HCT116 (cell line): ENCODE results near the gene FKBP2. TPM values are rescaled to one million over a fixed set of nuclear protein-coding genes. Genes with fewer than 3 reads are reported as not detected.

Experiments used
- ATAC-seq: fragments of 200-7000 bp; cut with Tn5 transposase; 2 replicates; pipeline ENCODE4 v1.9.1; 2020; ENCODE audit warnings: mild to moderate bottlenecking, moderate library complexity
- BruUV-seq: library from RNA; stranded (reverse); fragments of 400-500 nt; replicated peaks from 2 replicates; lab custom pipeline; 2021; lab: Mats Ljungman, UMichigan
- CTCF ChIA-PET: fragments of 300-600 bp; sonication (Branson Sonifier 250); formaldehyde crosslinking; loops from one replicate; lab custom pipeline; 2021; ENCODE audit warnings: antibody characterized with exemption; lab: Charles Lee
- POLR2A ChIA-PET: fragments of 300-600, 350-600 bp; sonication (Branson Sonifier 250); formaldehyde crosslinking; loops from one replicate; lab custom pipeline; 2021; ENCODE audit warnings: antibody characterized with exemption; lab: Charles Lee
- RAD21 ChIA-PET, 2 experiments: fragments of 300-600 bp; sonication (Branson Sonifier 250); formaldehyde crosslinking; loops; one replicate each; lab custom pipeline; 2023; ENCODE audit warnings: low total read pairs in 2 of 2; ENCODE audit not compliant: uncharacterized antibody in 2 of 2, unreplicated experiment in 2 of 2, low non-redundant PET in 1 of 2; lab: Charles Lee
- DNase-seq: peaks from one replicate; pipeline ENCODE4 v3.0.0-alpha.2; 2010; ENCODE audit warnings: low read depth, low spot score
- H2AFZ ChIP-seq: fragments of 200-600 bp; shearing (Covaris generic), sonication (generic); 2 replicates; pipeline ENCODE4 v1.6.1; 2017; ENCODE audit warnings: low read depth, mixed run types, mixed read lengths, antibody characterized with exemption, low read length; ENCODE audit not compliant: poor library complexity, severe bottlenecking
- H3K27ac ChIP-seq: 2 replicates; pipeline ENCODE4 v1.5.1; 2012; ENCODE audit warnings: low read depth, low read length
- H3K27me3 ChIP-seq: fragments of 200-600 bp; sonication (generic); 2 replicates; pipeline ENCODE4 v1.6.1; 2016; ENCODE audit warnings: mixed run types, low read length, mixed read lengths; ENCODE audit not compliant: insufficient read depth
- H3K36me3 ChIP-seq, 2 experiments: fragments of 200-500 bp in 1 of 2; fragments of 200-600 bp in 1 of 2; sonication (Bioruptor generic) in 1 of 2; sonication (generic) in 1 of 2; 2 replicates each; pipeline versions ENCODE4 v1.5.1 to v1.6.1; 2014 to 2016; ENCODE audit warnings: low read length in 2 of 2, inconsistent platforms in 1 of 2, mixed read lengths in 1 of 2, mixed run types in 1 of 2; ENCODE audit not compliant: insufficient read depth in 2 of 2, control insufficient read depth in 1 of 2
- H3K4me1 ChIP-seq, 2 experiments: fragments of 200-600 bp in 1 of 2; sonication (generic) in 1 of 2; 2 replicates each; pipeline versions ENCODE4 v1.5.1 to v1.6.1; 2012 to 2017; ENCODE audit warnings: low read length in 2 of 2, inconsistent platforms in 1 of 2, mild to moderate bottlenecking in 1 of 2, mixed read lengths in 1 of 2, mixed run types in 1 of 2, moderate library complexity in 1 of 2; ENCODE audit not compliant: insufficient read depth in 2 of 2, control insufficient read depth in 1 of 2
- H3K4me2 ChIP-seq: fragments of 200-600 bp; sonication (generic); 2 replicates; pipeline ENCODE4 v1.6.1; 2017; ENCODE audit warnings: mixed run types, low read length, mixed read lengths
- H3K4me3 ChIP-seq, 2 experiments: fragments of 200-600 bp in 1 of 2; sonication (generic) in 1 of 2; replicated peaks in 1 of 2; 2 replicates each; pipeline ENCODE4 v1.5.1; 2011 to 2016; ENCODE audit warnings: low read length in 2 of 2, control low read depth in 1 of 2, low read depth in 1 of 2, mild to moderate bottlenecking in 1 of 2, mixed read lengths in 1 of 2, mixed run types in 1 of 2
- H3K79me2 ChIP-seq: fragments of 200-600 bp; sonication (generic); 2 replicates; pipeline ENCODE4 v1.6.1; 2017; ENCODE audit warnings: mild to moderate bottlenecking, mixed run types, low read length, moderate library complexity, mixed read lengths; ENCODE audit not compliant: insufficient read depth
- H3K9ac ChIP-seq: fragments of 200-600 bp; sonication (generic); 2 replicates; pipeline ENCODE4 v1.6.1; 2016; ENCODE audit warnings: low read length, mixed read lengths
- H3K9me2 ChIP-seq: fragments of 200-600 bp; sonication (generic), shearing (Covaris generic); 2 replicates; pipeline ENCODE4 v1.6.1; 2017; ENCODE audit warnings: mixed run types, mild to moderate bottlenecking, moderate library complexity; ENCODE audit not compliant: insufficient read depth
- H3K9me3 ChIP-seq, 2 experiments: fragments of 200-500 bp in 1 of 2; fragments of 200-600 bp in 1 of 2; sonication (Bioruptor generic) in 1 of 2; sonication (generic) in 1 of 2; 2 replicates each; pipeline ENCODE4 v1.6.1; 2014 to 2017; ENCODE audit warnings: low read length in 2 of 2, mixed read lengths in 2 of 2, inconsistent platforms in 1 of 2, low read depth in 1 of 2, mild to moderate bottlenecking in 1 of 2, mixed run types in 1 of 2, moderate library complexity in 1 of 2; ENCODE audit not compliant: control insufficient read depth in 1 of 2, insufficient read depth in 1 of 2
- H4K20me1 ChIP-seq: fragments of 200-600 bp; sonication (generic), shearing (Covaris generic); 2 replicates; pipeline ENCODE4 v1.6.1; 2017; ENCODE audit warnings: mixed run types, mild to moderate bottlenecking, moderate library complexity; ENCODE audit not compliant: insufficient read depth
- CEBPB ChIP-seq: IDR thresholded peaks from 2 replicates; pipeline ENCODE4 v1.6.1; 2012; ENCODE audit warnings: low read depth
- EGR1 ChIP-seq: IDR thresholded peaks from 2 replicates; pipeline ENCODE4 v1.6.1; 2012; ENCODE audit warnings: low read depth
- ELF1 ChIP-seq: IDR thresholded peaks from 2 replicates; pipeline ENCODE4 v1.6.1; 2012; ENCODE audit warnings: low read depth, borderline replicate concordance
- EZH2 ChIP-seq: fragments of 200-600 bp; sonication (generic); IDR thresholded peaks from 2 replicates; pipeline ENCODE4 v1.6.1; 2017; ENCODE audit warnings: antibody characterized with exemption, mixed run types
- EZH2phosphoT487 ChIP-seq: fragments of 200-600 bp; IDR thresholded peaks from 2 replicates; pipeline ENCODE4 v1.6.1; 2018; ENCODE audit warnings: antibody characterized with exemption, borderline replicate concordance
- POLR2AphosphoS5 ChIP-seq: IDR thresholded peaks from 2 replicates; pipeline ENCODE4 v1.6.1; 2011; ENCODE audit warnings: mild to moderate bottlenecking, low read depth, low read length, moderate library complexity
- RAD21 ChIP-seq: IDR thresholded peaks from 2 replicates; pipeline ENCODE4 v1.6.1; 2012; ENCODE audit warnings: low read depth, mild to moderate bottlenecking
- SRF ChIP-seq: IDR thresholded peaks from 2 replicates; pipeline ENCODE4 v1.6.1; 2012; ENCODE audit warnings: low read depth
- TCF7L2 ChIP-seq: IDR thresholded peaks from 2 replicates; pipeline ENCODE4 v1.7.0; 2011; ENCODE audit warnings: borderline replicate concordance, inconsistent platforms; ENCODE audit not compliant: insufficient read depth, insufficient read length; ENCODE audit errors: extremely low read depth
- ZFX ChIP-seq: fragments of 450-650 bp; IDR thresholded peaks from 2 replicates; pipeline ENCODE4 v1.6.1; 2017
- intact Hi-C: fragments of 100-400 bp; cut with micrococcal nuclease; formaldehyde crosslinking; loops from 2 replicates; pipeline ENCODE4 v1.10.0; 2022
- total RNA-seq: library from RNA; stranded (reverse); gene quantifications from one replicate; pipeline ENCODE4 v1.2.1, GENCODE V29; 2021; ENCODE audit not compliant: unreplicated experiment
- TF ChIP-seq, protein P1 (sequence below), 3 experiments: fragments of 200-600 bp in 1 of 3; sonication (generic) in 1 of 3; IDR thresholded peaks in 2 of 3; conservative IDR thresholded peaks in 1 of 3; 2 replicates each; pipeline ENCODE4 v1.5.1; 2012 to 2017; ENCODE audit warnings: low read depth in 2 of 3, low read length in 2 of 3, antibody characterized with exemption in 1 of 3, borderline replicate concordance in 1 of 3, control low read depth in 1 of 3, mild to moderate bottlenecking in 1 of 3, mixed read lengths in 1 of 3, mixed run types in 1 of 3, moderate library complexity in 1 of 3; ENCODE audit not compliant: insufficient read depth in 1 of 3
- TF ChIP-seq, protein P2 (sequence below): IDR thresholded peaks from 2 replicates; pipeline ENCODE4 v1.6.1; 2012

The FKBP2 gene
- total RNA-seq, 1 experiment from 2014 or later, result 69.2 TPM

DNA sequence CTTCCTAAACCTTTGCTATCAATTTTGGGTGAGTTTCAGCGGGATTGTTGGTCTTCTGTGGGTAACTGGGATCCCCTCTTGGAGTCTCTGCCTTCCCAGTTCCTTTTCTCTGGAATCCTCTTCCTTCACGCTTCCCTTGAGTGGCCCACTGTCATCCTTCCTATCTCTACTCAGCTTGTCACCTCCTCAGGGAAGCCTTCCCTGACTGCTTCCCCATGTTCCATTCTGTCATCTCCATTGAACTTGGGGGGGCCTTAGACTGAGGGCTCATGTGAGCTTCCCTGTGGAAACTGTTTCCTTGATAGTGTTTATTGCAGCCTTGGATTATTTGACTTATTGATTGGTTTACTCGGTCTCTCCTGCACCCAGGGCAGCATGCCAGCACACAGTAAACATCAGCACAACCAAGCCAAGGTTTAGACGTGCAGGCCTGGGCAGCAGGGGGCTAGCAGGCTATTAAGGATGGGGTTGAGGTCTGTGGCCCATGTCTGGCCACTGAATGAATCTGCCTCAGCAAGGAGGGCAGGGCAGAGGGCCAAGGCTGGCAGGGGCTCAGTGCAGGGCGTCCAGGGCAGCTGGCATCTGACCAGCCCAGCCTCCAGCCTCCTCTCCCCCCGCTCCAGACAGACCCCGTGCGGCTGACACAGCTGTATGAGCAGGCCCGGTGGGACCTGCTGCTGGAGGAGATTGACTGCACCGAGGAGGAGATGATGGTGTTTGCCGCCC is 22.1 kb upstream of the FKBP2 start (continued):
- TF ChIP-seq CEBPB (no peak), ELF1 (no peak), EGR1 (no peak), SRF (no peak), POLR2AphosphoS5 (no peak), EZH2 (no peak), RAD21 (no peak), ZFX (no peak), TCF7L2 (no peak), EZH2phosphoT487 (no peak)
- TF ChIP-seq, protein P1, sequence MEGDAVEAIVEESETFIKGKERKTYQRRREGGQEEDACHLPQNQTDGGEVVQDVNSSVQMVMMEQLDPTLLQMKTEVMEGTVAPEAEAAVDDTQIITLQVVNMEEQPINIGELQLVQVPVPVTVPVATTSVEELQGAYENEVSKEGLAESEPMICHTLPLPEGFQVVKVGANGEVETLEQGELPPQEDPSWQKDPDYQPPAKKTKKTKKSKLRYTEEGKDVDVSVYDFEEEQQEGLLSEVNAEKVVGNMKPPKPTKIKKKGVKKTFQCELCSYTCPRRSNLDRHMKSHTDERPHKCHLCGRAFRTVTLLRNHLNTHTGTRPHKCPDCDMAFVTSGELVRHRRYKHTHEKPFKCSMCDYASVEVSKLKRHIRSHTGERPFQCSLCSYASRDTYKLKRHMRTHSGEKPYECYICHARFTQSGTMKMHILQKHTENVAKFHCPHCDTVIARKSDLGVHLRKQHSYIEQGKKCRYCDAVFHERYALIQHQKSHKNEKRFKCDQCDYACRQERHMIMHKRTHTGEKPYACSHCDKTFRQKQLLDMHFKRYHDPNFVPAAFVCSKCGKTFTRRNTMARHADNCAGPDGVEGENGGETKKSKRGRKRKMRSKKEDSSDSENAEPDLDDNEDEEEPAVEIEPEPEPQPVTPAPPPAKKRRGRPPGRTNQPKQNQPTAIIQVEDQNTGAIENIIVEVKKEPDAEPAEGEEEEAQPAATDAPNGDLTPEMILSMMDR (IDR thresholded peaks at IDR 0.05 in 2 of 3, conservative IDR thresholded peaks at IDR 0.05 in 1 of 3; ENCODE audit: borderline replicate concordance in 1 of 3, insufficient read depth in 1 of 3, low read depth in 2 of 3, low read length in 2 of 3), result no peak

DNA sequence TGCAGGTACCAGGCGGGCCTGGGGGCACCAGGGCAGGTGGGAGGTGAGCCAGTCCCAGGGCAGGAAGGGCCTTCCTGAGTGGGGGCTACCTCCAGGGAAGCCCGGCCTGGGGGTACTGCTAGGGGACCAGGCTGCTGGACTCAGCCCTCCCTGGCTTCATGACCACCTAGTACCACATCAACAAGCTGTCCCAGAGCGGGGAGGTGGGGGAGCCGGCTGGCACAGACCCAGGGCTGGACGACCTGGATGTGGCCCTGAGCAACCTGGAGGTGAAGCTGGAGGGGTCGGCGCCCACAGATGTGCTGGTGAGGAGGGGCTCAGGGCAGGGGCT is 21.6 kb upstream of the FKBP2 start:
- Histone ChIP-seq H4K20me1 (no peaks in the 10 kb centered on the region), H3K27ac (no peak overlapping the region), H3K9me3 (no peaks in the 10 kb centered on the region), H3K4me3 (no peak overlapping the region), H3K79me2 (no peaks in the 10 kb centered on the region), H2AFZ (no peak overlapping the region), H3K27me3 (no peaks in the 10 kb centered on the region), H3K36me3 (peaks cover 0 to 6% of the 10 kb centered on the region in 2 experiments; a peak in 1 of 4 replicates), H3K9ac (no peak overlapping the region), H3K4me2 (no peak overlapping the region), H3K4me1 (no peaks in the 10 kb centered on the region), H3K9me2 (no peaks in the 10 kb centered on the region)
- ChIA-PET POLR2A (no interaction called here), RAD21 (no interaction called here), CTCF (no interaction called here)
- DNase-seq, result no peak
- intact Hi-C loops, result no loop called here
- TF ChIP-seq, protein P2, sequence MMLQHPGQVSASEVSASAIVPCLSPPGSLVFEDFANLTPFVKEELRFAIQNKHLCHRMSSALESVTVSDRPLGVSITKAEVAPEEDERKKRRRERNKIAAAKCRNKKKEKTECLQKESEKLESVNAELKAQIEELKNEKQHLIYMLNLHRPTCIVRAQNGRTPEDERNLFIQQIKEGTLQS, result no peak
- no TSS peak for BruUV-seq
- no peak for ATAC-seq
